GM21825 (cell line): Measurements from ENCODE around the gene CENPB.

Experiments used
- ATAC-seq: cut with Tn5 transposase; IDR thresholded peaks from one replicate; pipeline ENCODE4 v1.9.1; 2021; ENCODE audit warnings: mild to moderate bottlenecking, moderate library complexity; ENCODE audit not compliant: unreplicated experiment

The CENPB gene

DNA sequence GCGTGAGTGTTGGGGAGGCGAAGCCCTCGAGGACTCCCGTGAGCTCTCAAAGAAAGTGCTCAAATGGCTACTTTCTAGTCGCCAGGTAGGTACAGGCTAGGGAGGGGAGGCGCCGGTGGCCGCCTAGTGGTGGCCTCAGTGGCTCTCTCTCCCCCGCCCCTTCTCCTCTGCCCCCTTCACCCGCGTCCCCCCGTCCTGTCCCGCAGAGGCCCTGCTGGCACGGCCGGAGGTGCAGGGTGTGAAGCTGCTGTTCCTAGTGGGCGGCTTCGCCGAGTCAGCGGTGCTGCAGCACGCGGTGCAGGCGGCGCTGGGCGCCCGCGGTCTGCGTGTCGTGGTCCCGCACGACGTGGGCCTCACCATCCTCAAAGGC is 35.2 kb downstream of the CENPB start:
- no peak for ATAC-seq

- ATAC-seq: no peak
Measured at GRCh38 chr20:3749689-3750531, 36.6 kb downstream of the CENPB start.

DNA sequence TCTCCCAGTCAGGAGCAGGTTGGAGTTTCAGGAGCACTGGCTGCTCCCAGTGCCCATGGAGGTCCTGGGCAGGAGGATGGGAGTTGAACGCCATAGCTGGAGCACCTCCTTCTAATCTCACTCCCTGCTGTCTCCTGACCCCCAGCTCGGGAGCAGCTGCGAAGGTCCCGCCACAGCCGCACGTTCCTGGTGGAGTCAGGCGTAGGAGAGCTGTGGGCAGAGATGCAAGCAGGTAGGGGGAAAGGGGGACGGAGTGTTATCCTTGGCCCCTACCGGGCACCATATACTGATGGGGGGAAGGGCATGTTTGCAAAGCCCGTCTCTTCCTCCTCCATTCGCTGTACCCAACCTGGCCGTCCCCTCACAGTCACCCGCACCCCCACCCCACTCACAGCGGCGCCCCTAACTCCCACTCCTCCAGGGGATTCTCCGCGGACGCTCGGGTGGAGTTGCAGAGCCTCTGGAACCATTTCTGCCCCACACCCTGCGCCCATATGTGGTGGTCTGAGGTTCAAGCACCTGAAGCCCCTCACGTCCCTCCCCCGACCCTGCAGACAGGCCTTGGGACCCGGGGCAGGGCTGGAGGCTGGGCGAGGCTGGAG is 37.4 kb downstream of the CENPB start:
- ATAC-seq: no peak

GRCh38 chr20:3748073-3748472 is 38.5 kb downstream of the CENPB start:
- ATAC-seq: no peak

DNA sequence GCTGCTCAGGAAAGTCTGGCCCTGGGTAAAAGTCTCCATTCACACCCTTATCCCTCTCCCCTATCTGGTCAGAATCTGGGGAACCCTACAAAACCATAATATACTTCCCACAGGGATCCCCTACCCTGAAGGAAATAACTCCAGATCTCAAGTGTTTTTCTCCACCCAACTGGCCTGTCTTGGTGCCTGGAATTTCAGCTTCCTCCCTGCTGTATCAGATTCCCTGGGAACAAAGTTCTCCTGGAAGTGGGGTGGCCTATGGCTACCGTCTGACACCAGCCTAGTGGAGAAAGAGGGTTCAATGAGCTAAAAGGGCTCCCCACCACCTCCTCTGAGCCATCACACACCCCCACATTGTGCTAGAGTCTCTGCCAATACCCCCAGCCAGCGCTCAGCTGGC is 39.1 kb downstream of the CENPB start:
- no peak for ATAC-seq

- no peak for ATAC-seq
Measured at GRCh38 chr20:3745686-3746173, 40.8 kb downstream of the CENPB start.

DNA sequence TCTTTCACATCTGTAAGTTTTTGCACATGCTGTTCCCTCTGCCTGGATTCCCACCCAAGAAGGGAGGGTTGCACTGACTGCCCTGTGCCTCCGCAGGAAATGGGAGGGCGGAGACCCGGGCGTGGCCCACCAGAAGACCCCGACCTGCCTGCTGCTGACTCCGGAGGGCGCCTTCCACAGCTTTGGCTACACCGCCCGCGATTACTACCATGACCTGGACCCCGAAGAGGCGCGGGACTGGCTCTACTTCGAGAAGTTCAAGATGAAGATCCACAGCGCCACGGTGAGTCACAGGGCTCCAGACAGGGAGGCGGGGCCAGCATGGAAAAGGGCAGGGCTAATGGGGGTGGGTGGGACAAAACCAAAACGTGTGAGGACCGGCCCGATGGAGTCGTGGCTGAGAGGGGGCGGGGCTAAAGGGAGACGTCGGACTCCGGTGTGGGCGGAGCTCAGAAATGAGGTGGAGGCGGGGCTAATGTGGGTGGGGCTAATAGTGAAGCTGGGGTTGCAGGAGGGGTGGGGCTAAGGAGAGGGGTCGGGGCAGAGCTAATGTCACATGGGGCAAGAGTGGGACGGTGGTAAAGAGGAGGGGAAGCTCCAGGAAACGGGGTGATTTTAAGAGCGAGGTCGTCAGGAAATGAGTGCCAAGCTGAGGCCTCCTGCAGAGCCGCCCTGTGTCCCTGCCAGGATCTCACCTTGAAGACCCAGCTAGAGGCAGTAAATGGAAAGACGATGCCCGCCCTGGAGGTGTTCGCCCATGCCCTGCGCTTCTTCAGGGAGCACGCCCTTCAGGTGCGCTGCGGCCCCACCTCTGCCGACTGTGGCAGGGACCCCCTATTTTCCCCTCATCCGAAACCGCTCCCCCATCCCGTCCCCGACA is 41.5 kb downstream of the CENPB start:
- ATAC-seq: no peak

- no peak for ATAC-seq
Measured at GRCh38 chr20:3744037-3744436, 42.5 kb downstream of the CENPB start.

DNA sequence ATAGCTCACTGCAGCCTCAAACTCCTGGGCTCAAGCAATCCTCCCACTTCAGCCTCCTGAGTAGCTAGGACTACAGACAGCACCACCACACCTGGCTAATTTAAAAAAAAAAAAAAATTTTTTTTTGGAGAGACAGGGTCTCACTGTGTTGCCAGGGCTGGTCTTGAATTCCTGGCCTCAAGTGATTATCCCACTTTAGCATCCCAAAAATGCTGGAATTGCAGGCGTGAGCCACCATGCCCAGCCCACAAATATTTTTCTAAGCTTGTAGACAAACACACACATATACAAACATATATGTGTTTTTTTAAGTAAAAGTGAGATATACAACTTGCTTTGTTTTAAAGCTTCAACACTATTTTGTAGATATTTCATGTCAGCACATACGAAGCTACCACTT is 43.3 kb downstream of the CENPB start:
- ATAC-seq: no peak

DNA sequence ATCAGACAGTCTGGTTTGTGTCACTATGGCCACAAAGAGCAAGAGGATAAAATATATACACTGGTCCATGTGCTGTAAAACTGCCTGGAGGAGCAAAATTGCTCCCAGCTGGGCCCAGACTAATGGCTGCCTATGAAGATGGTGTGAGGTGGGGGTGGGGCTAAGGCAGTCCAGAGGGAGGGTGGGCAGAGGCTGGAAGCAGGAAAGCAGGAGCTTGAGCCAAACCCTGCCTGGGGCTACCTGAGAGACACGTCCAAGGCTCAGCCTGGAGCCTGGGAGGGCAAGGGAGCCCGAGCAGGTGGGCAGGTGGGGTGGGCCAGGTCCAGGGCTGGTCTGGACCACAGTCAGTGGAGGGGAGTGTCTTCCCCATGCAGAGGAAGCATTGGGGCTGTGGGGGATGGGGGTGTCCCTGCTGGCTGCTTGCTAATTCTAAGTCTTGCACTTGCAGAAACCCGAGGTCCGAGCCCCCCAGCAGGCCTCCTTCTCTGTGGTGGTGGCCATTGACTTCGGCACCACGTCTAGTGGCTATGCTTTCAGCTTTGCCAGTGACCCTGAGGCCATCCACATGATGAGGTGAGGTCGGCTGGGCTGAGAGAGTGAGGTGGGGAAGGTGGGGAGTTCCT is 44.6 kb downstream of the CENPB start:
- ATAC-seq: no peak

- ATAC-seq: no peak
Measured at GRCh38 chr20:3740615-3741301, 45.8 kb downstream of the CENPB start.

GRCh38 chr20:3739926-3740451 is 46.6 kb downstream of the CENPB start:
- no peak for ATAC-seq

DNA sequence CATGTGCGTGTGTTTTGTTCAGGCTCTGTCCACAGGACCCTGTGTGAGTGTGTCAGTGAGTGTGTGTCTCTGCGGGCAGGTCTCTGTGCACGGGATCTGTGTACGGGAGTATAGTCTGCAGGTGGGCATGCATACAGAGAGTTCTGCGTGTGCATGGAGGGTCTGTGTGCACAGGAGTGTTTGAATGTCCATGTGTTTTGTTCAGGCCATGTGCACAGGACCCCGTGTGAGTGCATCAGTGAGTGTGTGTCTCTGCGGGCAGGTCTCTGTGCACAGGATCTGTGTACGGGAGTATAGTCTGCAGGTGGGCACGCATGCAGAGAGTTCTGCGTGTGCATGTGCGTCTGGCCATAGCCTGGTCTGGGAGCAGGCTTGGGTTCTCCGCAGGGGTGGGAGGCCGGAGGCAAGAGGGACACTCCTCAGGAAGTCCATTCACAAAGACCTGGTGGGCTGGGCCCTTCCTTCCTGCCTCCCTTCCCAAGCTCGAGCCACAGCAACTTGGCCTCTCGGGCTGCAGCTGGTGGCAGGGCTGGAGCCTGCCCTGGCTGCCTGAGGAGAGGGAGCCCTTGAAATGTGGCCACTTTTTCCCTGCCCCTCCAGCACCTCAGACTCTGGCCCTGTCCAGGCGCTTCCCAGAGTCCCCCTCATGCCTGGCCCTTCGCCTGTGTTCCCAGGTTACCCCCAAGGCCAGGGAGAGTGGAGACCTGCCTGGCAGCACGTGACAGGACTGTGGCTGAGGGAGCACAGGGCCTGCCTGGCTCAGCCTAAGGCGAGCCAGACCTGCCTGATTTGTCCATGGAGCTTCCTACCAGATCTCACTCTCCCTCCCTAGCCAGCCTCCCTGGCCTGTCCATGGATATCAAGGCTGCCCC is 47.2 kb downstream of the CENPB start:
- no peak for ATAC-seq

- ATAC-seq: no peak
Measured at GRCh38 chr20:3738111-3739053, 48.2 kb downstream of the CENPB start.

DNA sequence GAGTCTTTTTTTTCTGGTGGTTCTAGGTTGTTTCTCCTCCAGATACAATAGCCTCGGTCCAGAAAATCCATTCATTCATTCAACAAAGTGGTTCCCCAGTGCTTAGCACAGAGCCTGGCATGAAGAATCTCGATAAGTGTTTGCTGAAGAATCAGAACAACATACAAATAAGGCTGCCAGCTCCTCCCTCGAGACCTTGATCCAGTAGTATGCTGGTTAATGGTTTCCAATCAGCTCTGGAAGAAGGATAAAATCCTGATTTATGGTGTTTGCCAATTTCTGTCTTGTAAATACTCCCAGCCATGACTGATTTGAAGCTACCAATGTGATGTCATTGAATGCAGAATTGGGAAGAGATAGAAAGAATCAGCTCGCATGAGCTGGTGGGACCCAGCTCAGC is 50.8 kb downstream of the CENPB start:
- ATAC-seq: no peak

DNA sequence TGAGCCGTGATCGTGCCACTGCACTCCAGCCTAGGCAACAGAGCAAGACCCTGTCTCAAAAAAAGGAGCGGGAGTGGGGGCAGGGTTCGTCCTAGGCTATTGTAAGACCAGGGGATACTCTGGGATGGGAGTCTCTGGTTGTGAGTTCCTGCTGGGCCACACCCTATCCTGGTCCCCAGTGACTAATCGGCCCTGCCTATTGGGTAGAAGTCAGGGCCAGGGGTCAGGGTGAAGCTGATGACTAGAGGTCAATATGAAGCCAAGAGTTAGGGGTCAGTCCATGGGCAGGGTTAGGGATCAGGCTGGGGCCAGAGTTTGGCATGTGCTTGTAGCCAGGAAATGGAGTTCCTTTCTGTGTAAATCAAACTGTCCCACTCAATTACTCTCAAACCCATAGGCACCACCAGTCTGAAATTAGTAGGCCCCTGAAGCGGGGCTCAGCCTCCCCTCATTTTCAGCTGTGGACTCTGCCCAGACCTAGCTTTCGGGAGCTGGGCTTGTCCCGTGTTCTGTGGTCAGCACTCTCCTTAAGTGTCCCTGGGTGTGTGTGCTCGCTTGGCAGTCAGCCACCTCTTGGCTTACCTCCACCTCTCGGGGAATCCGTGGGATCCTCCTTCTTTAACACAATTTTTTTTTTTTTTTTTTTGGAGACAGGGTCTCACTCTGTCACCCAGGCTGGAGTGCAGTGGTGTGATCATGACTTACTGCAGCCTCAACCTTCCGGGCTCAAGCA is 52.3 kb downstream of the CENPB start:
- no peak for ATAC-seq
